Raji (cell line): ENCODE measurements around the gene SH2D5.

Experiments used
- POLR2A ChIP-seq: IDR thresholded peaks from 2 replicates; pipeline ENCODE4 v1.6.1; 2011; ENCODE audit warnings: low read depth, low read length, control low read depth; ENCODE audit not compliant: insufficient read depth

The SH2D5 gene

DNA sequence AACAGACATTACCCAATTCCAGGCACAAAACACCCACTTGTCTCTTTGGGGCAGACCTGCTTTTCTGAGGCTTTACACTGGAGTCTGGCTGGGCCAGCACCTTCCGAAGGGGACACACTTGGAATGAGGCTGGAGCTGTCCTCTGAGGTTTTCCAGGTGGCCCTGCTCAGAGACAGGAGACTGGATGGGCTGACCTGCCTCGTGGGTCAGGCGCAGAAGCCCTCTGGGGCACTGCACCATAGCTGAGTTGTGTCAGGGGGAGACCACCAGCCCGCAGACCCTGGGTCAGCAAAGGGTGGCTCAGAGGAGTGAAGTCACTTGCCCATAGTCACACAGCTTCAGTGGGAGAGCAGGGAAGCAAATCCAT lies 1.8 kb downstream of the SH2D5 start:
- no peak for TF ChIP-seq POLR2A

DNA sequence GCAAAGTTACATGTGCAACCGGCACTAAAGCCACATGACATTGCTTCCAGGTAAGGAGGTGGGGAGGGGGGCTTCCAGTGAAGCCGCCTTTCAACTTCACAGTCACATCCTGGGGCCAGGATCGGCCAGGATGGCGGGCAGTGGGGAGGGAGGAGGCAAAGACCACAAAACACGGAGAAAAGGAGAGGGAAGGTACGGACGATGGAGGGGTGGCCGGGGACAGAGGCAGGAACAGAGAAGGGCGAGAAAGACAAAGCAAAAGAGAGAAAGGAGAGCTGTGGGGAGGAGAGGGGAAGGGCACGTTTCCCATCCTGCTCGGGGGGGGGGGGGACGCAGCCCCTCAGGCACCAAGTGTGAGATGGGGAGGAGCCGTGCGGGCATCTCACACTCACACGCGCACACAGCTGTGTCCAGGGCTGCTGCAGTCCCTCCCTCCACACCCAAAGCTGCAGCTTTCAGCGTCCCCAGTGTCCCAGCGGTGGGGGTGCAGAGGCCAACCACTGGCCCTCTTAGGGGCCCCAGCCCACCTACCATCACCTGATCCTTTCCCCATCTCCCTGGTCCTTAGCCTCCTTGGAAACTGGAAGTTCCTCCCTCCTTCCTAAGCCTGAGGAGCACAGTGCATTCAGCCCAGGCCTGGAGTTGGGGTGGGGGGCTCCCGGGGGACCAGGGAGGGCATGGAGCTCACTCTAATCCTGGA lies 2.4 kb downstream of the SH2D5 start:
- no peak for TF ChIP-seq POLR2A

DNA sequence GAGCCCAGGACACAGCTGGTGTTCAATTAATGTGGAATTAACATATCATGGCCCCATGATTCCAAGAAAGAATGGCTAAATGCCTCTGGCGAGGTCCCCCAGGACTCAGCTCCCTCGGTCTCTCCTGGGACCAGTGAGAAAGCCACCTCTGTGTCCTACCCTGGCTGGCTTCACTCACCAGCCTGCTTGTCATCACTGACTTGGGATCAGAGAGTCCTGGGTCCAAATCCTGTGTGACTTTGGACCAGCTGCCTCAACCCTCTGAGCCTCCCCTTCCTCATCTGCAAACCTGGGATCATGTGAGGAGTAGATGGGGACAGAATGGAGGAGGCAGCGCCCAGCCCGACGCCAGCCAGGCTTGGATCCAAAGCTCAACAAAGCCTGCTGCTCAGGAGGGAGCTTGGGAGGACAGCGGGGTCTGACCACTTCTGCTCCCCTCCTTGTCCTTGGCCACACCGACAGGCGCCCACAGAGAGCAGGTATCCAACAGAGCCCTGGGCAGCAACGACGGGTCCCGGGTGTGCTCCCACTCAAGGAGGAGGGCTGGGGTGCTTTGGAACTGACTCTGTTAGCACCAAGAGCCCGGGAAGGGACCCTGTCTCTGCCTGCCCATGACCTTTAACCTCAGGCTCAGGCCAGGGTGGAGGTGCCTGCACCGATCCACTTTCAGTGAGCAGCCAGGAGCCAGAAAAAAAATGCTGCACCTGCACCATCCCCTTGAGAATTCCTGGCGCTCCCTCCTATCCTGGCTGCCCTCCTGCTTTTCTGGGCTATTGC lies 3.2 kb downstream of the SH2D5 start:
- no peak for TF ChIP-seq POLR2A

DNA sequence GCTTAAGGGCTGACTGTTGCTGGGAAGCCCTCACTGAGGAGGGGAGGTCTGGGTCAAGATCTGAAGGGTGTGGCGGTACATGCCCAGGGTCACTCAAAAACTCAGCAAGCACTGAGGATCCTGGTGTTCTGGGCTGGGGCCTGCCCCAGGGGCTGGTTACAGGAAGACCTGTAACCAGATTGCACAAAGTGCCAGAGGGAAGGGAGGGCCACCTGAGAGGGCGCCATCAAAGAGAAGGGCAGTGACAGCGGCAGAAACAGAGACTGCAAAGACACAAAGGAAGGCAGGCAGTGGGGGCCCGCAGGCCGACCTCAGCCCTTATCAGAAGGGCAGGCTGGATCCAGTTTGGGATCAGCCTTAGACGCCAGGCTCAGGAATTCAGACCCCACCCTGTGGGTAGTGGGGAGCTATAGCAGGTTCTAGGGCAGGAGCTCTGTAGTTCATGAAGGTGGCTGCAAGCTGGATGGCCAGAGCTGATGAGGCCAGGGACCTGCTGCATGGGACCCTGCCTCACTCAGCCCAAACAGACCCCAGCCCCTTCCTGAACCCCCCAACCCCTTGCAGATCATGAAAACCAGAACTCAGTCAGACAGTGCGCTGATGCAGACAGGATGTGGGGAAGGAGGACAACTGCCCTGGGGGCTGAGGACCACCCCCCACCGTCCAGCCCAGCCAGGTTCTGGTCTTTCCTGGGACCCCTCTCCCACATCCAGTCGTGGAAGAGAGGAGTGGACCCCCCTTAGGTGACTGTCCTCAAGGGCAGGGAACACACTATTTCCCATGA lies 3.9 kb downstream of the SH2D5 start:
- TF ChIP-seq POLR2A, result no peak

DNA sequence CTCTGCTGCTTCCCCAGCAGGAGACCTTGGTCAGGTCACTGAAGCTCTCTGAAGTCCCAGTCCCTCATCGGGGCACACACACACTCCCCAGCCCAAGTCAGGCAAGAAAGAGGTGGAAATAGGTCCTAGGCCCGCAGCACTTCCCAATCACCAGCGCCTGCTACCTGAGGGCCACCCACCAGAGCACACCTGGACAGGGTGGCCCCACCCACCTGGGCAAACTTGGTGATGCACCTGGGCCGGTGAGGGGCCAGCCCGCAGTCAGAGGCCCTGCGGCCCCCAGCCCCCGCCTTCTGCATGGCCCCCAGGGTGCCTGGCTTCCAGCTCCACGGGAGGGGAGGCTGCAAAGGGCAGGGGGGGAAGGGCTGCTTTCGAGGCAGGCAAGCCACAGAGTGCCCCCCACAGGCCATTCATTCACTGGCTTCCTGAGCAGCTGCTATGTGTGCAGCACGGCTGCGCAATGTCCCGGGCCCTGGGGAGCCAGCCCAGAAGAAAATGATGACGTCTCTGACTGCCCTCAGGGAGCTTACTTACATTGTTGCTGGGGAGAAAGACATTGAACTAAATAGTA lies 4.7 kb downstream of the SH2D5 start:
- no peak for TF ChIP-seq POLR2A

DNA sequence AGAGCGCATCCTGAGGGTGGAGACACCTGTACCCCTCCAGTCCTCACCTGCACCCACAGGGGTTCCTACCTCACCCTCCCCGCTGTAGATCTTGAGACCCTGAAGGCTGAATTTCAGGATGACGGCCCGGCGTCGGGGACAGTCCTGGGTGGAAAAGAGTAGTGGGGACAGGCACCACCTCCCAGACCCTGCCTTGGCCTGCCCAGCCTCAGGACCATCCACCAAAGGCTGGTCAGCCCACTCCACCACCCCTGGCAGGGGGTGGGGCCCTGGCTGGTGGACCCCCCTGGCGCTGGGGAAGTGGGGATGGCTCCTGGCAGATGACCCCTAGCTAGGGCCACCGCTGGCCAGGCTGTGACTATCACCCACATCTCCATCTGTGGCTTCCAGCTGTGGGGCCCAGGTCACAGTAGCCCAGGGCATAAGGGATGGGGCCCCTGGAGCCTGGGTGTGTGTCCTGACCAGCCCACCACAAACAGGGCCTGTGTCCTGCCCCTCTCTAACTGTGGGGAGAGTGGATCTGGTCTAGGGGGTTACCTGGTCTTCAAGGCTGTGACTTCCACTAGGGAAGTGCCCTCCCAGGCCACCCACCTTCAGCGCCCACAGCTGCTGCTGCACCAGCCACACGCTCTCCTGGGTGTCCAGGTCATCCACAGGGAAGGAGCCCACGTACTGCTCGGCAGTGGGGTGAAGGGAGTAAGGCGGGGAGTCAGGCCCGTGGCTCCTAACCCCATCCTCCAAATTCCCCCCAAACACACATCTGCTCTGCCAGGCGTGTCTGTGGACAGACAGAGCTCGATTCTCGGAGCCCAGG lies 5.4 kb downstream of the SH2D5 start:
- TF ChIP-seq POLR2A, result no peak

DNA sequence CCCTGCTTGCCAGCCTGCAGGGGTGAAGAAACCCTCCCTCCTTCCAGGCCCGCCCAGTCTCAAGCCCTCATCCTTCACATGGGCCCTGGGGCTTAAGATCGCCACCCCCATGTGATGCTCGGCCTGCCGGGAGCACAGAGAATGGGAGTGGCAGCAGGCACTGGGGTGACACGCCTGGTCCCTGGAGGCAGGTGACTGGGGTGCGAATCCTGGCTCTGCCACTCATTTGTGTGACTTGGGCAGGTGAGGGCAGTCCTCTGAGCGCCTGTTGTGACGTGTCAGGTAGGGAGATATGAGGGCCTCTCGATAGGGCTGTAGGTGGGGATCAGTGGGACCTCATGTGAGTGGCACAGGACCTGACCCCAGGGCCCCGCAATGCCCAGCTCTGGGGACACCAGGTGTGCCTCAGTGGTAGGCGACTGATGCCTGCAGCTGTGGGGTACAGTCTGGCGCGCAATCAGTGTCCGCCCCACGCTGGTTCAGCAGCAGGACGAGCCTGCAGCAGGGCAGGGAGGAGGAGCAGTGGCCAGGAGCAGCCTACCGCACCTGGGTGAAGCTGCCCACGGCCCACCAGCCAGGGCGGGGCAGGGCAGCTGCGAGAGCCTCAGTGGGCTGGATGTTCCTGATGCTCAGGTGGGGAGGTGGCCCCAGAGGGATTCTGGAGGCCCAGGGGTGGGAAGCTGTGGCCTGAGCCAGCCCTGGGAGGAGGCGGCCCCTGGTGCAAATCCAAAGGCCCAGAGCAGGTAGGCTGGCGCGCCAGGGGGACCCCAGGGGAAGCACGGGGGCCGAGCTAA lies 6.2 kb downstream of the SH2D5 start:
- TF ChIP-seq POLR2A, result no peak

DNA sequence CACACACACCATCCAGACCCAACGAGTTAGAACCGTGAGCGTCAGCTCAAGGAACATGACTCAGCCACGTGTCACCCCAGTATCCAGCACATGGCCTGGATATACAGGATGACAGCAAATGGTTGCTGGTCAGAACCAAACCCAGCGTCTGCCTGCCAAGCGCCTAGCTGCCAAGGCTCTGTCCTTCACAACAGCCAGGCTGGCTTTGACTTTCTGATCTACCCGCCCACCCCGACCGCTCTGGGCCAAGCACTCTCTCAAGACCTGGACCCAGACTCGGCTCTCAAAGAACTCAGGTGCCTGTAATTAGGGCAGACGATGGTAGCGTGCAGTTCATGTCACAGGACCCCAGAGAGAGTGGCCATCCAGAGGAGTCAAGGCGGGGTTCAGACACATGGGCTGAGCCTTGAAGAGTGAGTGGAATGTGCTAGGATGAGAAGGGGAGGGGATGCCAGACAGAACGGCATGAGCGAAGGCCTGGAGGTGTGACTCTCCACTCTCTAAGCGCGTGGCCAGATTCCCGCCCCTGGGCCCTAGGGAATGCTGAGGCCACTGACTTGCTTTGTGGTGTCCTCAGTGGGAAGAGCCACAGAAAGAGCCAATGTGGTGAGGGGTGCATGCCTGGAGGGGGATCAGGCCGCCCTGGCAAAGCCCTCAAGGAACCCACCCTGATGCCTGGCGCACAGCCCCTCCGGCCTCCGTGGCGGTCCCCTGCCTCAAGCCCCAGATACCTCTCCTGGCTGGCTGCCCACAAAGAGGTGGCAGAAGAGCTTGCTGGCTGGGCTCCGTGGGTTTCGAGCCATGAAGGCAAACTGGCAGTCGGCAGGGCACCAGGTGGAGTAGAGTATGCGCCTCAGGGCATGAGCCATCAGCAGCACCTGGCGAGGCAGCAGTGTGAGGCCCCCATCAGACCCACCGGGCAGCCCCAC lies 7.0 kb downstream of the SH2D5 start:
- no peak for TF ChIP-seq POLR2A

DNA sequence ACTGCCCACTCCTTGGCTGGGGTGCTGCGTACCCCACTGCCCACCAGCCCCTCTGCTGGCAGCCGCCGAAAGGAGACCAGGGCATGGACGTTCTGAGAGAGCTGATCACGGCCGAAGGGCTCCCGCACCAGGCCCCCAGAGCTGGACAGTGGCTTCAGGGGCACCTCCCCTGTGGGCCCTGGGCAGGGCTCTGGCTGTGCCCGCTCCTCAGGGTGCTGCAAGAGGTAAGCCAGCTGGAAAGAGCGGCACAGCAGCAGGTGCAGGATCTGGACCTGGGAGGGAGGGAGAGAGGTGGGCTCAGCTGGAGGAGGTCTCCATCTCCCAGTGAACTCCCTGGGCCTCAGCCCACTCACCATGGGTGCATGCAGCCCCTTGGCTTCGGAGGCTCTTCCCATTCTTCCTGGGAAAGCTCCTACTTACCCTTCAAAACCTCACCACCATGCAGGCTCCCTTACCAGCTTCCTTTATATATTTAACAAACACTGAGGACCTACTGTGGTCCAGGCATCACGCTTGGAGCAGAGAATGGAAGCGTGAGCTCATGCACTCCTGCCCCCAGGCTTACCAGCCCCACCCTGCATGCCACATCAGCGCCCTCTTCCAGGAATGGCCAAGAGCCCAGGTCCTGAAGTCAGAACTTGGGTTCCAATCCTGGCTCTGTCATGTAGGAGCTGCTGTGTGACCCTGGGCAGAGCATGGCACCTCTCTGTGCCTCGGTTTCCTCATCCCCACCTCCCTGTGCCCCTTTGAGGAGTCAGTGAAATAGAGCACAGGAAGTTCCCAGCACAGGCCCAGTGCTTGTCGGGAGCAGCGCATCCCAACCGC lies 7.9 kb downstream of the SH2D5 start:
- no peak for TF ChIP-seq POLR2A

DNA sequence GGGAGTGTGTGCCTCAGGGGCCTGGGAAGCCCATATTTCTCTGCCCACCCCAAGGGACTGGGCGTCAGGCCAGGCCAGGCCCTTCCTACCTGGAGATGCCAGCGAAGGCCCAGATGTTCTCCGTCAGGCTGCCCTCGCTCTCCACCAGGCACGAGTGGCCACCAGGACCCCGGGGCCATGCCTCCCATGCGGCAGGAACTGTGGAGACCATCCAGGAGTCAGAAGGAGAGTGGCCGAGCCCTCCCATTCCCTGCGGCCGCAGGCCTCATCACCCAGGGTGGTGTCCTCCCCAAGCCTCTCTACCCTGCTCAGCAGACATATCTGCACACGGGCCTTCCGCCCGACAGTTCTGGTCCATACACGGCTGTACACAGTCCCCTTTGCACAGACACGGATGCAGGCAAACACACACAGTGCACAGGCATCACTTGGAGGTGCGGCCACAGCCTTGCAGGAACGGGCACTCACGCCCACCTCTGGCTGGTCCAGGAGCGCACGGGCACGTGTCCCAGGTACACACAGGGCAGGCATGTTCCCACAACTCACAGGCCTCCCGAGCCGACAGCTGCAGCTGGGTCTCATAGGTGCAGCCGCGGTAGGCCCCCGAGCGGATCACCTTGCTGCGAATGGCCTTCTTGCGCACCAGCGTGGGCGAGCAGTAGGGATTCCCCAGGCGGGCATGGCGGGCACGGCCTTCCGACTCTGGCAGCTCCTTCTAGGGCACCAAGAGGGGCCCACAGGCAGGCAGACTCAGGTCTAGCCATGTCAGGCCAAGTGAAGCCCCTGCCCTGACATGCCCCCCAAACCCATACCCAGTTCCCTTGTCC lies 8.8 kb downstream of the SH2D5 start:
- TF ChIP-seq POLR2A, result no peak

DNA sequence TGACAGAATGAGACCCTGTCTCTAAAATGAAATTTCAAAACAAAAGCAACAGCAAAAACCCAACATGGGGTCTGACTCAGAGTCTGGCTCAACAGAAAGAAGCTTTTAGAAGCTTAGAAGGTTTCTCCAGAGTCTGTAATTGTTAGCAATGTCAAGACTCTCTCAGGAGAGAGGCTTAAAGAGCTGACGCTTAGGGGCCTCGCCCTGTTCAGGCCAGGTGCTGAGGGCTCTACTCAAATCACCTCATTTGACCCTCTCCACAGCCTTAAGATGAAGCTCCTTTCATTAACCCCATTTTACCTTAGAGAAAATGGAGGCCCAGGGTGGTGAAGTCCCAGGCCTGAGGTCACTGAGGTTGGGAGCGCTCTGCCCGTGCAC lies 9.4 kb downstream of the SH2D5 start:
- TF ChIP-seq POLR2A, result no peak
